M059J (cell line): ENCODE measurements around the gene TPSD1. TPM values are rescaled to one million over a fixed set of nuclear protein-coding genes. Genes with fewer than 3 reads are reported as not detected.
"Not testable (repeated sequence)": the region's sequence is repeated elsewhere in the genome, so short reads cannot be mapped to it uniquely, and the experiment has no call there.

Experiments
- DNase-seq: peaks from one replicate; pipeline ENCODE4 v3.0.0-alpha.2; 2012; ENCODE audit warnings: low read depth
- total RNA-seq: library from RNA; depleted of rRNA; stranded (reverse); fragments of >200 nt; shearing (Covaris generic); gene quantifications from 2 replicates; pipeline ENCODE4 v1.2.3, GENCODE V29; 2014

The TPSD1 gene
- total RNA-seq, 1 experiment from 2014 or later, result not detected

DNA sequence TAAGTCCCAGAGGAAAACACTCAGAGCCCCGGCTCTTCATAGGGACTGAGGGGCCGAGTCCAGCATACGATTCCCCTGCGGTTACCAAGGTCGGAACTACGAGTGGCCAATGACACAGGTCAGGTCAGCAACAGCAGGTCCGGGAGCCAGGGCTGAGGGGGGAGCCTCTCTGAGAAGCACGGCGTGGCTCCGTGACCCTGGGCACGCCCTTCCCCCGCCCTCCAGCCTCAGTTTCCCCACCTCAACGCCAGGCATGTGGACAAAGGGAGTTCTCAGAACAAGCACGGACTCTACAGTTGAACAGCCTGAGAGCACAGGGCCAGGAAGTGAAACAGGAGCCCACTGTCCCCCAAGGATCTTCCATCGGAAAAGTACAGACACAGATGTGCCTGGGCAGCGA, 25.6 kb downstream of the TPSD1 start:
- no peak for DNase-seq

DNA sequence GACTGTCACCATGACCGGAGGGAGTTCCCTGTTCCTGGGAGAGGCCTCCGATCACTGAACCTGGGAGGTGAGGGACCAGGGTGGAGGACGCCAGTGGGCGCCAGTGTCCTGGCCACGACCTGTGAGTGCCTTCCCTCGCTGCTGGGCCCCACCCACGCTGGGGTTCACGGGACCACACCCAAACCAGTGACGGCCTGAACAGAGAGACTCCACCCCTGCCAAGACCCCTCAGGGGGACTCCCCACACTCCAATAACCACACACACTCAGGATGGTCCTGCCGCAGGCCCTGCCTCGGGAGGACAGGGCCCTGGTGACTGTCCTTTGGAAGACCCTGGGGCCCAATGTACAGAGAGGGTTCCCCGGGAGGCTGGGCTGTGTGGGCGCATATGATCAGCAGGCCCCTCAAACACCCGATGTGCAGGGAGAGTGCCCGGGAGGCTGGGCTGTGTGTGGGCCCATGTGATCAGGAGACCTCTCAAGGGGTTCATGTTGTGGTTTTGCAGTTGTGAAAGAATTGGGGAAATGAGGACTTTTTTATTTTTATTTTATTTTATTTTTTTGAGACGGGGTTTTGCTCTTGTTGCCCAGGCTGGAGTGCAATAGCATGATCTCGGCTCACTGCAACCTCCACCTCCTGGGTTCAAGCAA, 26.6 kb downstream of the TPSD1 start:
- DNase-seq, result no peak

DNA sequence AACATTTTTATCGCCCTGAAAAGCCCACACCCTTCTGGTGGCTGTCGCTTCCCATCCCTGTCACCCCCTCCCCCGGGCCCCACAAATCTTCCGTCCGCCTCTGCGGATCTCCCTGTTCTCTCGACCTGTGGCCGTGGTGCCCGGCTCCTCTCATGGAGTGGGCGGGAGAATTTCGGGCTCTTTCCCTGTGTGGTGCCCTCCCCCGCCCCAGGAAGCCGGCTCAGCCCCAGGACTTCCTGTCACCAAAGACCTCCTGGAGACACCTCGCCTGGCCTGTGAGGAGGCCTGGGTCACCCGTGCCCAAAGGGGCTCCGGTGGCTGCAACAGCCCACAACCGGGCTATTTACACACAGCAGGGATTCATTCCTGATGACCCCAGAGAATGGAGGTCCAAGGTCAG, 27.4 kb downstream of the TPSD1 start:
- DNase-seq, result no peak

DNA sequence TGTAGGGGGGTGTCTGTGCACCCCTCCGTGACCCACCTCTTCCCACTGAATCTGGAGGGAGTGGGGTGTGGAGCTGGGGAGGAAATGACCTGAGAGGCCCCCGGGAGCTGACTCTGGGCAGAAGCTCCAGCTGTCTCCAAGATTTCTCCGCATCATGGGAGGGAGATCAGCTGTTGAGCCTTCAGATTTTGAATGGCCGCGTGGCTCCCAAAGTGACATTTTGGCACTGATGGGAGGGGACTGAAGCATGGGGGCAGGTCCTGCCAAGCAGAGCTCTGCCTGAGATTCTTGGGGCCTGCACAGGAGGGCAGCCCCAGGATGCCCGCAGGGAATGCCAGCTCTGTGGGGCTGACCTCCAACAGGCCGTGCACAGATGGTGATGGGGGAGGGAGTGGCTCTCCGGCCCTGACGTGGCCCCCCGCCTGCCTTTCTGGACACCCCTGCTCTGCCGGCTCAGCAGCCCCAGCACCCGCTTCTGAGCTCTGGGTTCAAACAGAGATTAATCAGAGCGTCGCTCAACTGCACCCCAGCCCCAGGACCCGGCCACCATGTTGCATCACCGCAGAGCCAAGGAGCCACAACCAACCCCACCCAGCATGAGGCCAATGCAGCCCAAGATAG, 28.2 kb downstream of the TPSD1 start:
- DNase-seq, result no peak

DNA sequence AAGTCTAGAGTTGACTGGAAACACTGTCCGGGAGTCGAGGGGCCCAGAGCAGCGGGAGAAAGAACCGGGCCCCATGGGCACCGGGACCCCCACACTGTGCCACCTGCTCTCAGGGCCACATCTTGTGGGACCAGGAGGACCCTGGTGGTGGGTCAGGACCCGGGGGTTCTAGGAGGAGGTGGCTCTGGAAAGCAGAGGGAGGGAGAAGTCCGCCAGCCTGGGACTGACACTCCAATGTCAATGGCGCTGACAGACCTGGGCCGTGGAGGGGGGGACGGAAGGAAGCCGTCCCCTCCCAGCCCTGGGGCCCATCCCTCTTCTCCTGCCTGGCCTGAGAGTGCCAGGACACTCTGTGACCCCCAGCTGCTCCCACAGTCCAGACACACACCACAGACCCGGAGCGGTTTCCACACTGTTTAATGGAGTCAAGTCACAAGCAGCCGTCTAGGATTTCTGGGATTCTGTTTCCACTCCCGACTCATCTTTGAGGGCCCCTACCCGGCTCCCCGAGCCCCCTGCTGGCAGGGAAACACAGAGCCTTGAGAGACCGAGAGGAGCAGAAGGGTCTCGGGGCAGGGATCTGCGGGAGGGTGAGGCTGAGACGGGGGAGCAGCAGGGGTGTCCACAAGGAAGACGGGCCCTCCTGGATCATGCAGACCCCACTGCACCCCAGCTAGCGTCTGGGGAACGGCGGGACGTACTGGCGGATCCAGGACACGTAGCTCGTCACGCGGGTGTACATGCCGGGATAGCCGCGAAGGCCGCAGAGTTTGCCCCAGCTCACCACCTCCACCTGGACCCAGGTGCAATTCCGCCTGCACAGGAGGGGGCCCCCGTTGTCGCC, 30.0 kb downstream of the TPSD1 start:
- no peak for DNase-seq

DNA sequence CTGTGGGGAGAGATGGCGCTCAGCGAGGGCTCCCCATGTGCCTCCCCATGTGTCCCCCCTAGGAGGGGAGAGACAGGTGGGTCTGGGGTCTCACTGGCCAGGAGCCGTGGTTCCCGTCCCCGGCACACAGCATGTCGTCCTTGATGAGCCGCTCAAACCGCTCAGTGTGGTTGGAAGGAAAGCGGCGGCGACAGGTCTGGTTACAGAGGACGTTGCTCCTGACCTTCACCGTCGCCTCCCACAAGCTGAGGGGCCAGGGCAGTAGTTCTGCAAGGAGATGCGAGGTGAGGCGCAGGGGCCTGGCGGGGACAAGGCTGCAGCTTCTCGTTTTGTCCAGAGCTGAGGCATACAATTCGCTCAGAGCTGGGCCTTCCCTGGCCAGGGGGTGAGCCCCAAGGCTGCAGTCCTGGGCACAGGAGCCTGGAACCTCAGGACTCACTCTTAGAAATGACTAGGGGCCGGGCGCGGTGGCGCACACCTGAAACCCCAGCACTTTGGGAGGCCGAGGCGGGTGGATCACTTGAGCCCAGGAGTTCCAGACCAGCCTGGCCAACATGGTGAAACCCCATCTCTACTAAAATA, 30.7 kb downstream of the TPSD1 start:
- DNase-seq, result no peak

DNA sequence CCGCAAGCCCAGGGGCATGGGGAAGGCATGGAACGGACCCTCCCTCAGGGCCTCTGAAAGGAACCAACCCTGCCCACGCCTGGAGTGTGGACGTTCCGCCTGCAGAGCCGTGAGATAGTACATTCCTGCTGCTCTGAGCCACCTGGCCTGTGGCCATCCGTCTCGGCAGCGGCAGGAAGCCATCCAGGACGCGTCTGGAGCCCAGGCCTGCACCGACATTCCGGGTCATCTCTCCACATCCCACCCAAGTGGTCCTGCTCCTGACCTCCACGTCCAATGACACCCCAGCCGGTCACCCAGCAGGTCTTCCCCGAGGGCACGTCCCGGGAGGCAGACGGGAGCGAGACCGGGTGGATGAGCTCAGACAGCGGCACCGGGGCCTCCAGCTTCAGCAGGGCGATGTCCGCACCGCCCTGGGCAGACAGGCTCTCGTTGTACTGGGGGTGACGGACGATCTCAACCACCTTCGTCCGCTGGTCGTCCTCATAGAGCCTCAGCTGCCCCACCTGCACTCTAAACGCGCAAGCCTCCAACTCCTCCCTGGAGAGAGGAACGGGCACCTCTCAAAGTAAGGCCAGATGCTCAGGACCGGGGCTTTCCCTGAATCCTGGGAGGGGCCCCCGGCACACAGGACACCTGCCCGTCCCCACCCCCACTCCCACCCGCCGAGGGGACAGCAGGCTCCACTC, 32.3 kb downstream of the TPSD1 start:
- no peak for DNase-seq

DNA sequence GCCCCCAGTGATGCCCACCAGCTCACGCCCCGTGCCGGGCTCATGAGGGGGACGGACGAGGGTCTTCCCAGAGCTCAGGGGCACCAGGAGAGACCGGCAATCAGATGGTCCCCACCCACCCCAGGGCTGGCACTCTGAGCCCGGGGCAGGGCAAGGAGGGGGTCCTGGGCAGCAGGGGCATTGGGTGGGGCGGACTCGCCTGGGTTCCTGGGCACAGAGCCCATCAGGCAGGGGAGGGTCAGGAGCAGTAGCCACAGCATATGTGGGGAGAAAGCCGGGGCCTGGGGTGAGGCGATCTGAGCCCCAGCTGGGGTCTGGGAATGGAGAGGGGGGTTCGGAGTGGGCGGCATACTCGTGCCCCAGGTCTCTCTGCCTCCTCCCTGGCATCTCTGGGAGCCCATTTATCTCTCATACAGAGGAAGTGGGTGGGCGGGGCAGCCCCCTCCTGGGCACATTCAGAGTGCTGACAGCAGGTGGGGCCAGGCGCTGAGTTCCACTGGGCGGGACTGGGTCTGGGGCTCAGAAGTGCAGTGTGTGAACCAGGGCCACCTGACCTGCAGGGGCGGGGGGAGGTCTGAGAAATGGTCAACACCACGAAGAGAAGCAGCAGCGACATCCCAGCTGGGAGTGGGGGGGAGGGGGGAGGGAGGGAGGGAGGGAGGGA, 33.1 kb downstream of the TPSD1 start:
- no peak for DNase-seq

DNA sequence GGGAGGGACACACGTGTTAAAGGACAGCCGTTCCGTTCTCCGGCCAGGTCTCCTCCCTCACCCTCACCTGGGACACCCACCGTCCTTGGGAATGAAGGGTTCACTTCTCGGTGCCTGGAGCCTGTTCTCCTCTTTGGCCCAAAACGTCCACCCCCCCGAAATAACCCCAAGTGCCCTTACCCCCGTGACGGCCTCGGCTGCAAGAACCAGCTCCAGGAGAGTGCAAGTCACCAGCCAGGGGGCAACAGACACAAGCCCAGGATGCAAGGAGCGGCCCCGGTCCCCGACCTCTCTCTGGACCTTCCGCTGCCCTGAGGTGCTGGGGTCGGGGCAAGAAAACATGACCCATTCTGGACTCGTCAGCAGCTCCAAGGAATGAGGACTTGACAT, 33.6 kb downstream of the TPSD1 start:
- no peak for DNase-seq

DNA sequence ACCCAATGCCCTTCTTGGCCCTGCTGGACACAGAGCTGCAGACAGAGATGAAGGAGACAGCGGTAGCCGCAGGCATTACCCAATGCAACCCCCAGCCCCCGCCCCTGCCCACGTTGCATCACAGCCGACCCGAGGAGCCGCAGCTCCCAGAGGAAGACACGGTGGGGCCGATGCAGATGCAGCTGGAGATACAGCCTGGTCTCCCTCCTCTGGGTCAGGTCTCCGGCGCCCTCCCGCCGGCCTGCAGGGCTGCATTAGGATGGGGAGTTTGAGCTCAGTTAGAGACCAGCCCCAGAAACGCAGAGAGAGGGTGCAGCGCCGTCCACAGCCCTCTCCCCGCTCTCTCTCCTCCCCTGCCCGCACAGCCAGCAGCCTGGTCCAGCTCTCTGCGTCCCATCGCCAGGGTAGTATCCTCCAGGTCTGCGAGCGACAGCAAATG, 34.2 kb downstream of the TPSD1 start:
- DNase-seq, result no peak

DNA sequence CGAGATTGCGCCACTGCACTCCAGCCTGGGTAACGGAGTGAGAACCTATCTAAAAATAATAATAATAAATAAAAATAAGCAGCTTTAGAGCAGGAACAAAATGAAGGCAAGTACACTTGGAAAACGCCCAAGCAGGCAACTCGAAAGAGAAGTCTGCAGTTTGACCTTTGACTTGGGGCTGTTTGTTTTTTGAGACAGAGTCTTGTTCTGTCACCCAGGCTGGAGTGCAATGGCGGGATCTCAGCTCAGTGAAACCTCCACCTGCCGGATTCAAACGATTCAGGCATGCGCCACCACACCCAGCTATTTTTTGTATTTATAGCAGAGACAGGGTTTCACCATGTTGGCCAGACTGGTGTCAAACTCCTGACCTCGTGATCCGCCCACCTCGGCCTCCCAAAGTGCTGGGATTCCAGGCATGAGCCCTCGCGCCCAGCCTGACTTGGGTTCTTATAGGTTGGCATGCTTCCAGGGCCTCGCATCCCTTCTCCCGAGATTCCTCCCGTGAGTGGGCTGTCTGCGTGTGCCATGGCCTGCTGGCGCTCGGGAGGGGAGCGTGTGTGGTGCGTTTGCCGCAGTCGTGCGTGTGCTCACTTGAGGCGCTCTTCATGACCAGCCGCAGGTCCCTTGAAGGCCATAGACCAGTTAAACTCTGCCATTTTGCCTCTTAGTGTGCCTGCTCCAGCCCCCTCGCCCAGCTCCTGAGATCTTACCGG, 35.1 kb downstream of the TPSD1 start:
- no peak for DNase-seq

DNA sequence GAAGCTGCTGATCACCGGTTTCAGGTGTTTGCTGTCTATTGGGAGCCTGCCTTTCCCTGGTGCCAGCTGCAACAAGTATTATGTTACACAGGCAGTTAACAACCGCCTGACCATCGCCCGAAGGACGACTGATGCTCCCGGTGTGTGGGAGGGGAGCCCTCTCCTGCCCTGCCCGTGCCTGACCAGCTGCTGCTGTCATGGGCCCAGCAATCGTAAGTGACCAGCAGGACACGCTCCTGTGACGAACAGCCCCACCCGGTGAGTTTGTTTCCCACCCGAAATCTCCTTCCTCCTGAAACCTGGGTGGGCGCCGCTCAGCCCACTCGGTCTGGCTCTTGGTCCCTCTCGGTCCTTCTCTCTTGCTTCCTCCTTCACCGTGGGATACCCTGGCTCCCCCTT, 35.7 kb downstream of the TPSD1 start:
- DNase-seq, result no peak

DNA sequence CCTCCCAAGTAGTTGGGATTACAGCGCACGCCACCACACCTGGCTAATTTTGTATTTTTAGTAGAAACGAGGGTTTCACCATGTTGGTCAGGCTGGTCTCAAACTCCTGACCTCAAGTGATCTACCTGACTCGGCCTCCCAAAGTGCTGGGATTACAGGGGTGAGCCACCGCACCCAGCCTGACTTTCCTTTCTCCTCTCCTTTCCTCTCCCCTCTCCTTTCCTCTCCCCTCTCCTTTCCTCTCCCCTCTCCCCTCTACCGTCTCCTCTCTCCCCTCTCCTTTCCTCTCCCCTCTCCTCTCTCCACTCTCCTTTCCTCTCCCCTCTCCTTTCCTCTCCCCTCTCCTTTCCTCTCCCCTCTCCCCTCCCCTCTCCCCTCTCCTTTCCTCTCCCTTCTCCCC, 36.3 kb downstream of the TPSD1 start:
- not testable (repeated sequence) for DNase-seq

DNA sequence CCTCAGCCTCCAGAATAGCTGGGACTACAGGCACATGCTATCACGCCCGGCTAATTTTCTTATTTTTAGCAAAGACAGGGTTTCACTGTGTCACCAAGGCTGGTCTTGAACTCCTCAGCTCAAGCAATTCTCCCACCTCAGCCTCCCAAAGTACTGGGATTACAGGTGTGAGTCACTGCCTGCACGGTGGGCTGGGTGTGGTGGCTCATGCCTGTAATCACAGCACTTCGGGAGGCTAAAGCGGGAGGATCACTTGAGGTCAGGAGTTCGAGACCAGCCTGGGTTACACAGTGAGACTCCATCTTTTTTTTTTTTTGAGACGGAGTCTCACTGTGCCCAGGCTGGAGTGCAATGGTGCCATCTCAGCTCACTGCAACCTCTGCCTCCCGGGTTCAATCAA, 36.9 kb downstream of the TPSD1 start:
- peak; percentile 32 for DNase-seq

DNA sequence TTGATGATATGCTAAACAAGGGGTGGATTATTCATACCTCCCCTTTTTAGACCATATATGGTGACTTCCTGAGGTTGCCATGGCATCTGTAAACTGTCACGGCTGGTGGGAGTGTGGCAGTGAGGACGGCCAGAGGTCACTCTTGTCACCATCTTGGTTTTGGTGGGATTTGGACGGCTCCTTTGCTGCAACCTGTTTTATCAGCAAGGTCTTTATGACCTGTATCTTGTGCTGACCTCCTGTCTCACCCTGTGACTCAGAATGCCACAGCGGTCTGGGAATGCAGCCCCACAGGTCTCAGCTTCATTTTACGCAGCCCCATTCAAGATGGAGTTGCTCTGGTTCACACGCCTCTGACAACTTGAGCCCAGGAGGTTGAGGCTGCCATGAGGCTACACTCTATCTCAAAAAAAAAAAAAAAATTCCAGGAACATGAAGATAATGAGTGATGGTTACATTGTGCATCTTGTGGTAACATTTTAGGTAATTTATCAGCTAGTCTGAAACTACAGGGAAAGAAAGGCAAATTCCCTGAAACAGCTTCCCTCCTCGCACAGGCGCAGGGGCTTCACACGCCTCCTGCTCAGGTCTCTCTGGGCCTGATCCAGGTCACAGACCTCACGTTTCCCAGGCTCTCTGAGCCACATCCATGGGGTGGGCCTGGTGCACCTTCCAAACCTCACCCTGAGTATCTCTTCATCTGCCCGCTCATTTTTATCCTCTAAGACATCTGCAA, 38.2 kb downstream of the TPSD1 start:
- DNase-seq, result peak; percentile 64

DNA sequence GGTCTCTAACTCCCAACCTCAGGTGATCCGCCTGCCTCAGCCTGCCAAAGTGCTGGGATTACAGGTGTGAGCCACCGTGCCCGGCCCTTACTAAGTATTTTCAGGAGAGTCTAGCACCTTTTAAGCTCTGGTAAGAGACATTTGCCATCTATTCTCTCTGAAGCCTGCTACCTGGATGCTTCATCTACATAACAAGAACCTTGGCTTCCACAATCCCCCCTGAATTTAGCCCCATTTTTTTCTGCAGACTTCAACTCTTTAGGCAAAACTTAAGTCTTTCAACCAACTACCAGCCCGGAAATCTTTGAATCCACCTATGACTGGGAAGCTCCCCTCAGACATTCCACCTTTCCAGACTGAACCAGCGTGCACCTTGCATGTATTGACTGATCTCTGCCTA, 39.6 kb downstream of the TPSD1 start:
- DNase-seq, result no peak

DNA sequence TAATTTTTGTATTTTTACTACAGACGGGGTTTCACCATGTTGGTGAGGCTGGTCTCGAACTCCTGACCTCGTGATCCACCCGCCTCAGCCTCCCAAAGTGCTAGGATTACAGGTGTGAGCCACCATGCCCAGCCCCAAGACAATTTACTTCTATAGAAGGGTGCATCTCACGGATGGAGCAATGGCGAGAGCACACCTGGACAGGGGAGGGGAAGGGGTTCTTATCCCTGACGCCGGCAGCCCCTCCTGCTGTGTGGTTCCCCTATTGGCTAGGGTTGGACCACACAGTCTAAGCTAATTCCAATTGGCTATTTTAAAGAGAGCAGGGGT, 40.8 kb downstream of the TPSD1 start:
- not testable (repeated sequence) for DNase-seq

DNA sequence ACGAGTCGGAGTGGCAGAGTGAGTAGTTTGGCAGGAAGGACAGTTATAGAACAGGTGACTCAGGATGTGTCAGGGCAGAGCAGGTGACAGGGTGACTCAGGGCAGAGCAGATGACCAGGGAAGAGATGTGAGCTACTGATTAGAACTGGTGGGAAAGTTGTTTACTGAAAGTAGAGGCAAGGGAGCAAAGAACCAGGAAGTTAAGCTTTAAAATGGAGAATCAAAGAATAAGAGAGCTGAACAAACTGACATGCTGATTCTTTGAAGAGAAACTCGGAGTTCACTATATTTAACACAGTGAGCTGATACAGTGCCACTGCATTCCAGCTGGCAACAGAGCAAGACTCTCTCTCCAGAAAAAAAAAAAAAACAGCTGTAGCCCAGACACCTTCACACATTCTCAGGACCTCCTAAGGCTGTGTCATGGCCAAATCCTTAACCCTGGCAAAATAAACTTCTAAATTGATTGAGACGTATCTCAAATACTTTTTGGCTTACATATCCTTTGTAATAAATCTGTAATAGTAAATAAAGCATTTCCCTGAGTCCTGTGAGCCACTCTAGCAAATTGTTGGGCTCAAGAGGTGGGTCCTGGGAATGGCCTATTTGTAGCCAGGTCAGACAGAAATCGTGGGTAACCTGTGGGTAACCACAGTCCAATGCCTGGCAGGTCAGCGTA, 41.3 kb downstream of the TPSD1 start:
- DNase-seq, result peak; percentile 94

DNA sequence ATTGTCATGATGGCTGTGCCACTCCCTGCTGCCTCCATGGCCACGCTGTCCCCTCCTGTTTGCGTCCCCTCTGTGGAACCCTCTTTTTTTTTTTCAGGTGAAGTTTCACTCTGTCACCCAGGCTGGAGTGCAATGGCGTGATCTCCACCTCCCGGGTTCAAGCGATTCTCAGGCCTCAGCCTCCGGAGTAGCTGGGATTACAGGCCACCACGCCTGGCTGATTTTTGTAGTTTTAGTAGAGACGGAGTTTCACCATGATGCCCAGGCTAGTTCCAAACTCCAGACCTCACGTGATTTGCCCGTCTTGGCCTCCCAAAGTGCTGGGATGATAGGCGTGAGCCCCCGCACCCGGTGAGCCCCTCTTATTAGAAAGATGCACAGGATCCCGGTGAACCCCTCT, 42.5 kb downstream of the TPSD1 start:
- DNase-seq, result no peak
